Stomach smooth muscle (tissue), 2 donors: ENCODE measurements around the gene ADIPOQ.
"Not testable (repeated sequence)": the region's sequence is repeated elsewhere in the genome, so short reads cannot be mapped to it uniquely, and the experiment has no call there.

Experiments used
- H3K27ac ChIP-seq: one replicate; pipeline ENCODE4 v1.7.0; 2013; ENCODE audit warnings: mild to moderate bottlenecking, low read length, inconsistent platforms
- H3K27me3 ChIP-seq, 2 donors: one replicate each; pipeline ENCODE4 v1.7.0; 2013; ENCODE audit warnings: low read length in 2 of 2; ENCODE audit not compliant: insufficient read depth in 2 of 2, control insufficient read depth in 1 of 2
- H3K36me3 ChIP-seq, 2 donors: one replicate each; pipeline ENCODE4 v1.7.0; 2013; ENCODE audit warnings: low read length in 2 of 2; ENCODE audit not compliant: control insufficient read depth in 2 of 2, insufficient read depth in 2 of 2
- H3K4me1 ChIP-seq: one replicate; pipeline ENCODE4 v1.7.0; 2013; ENCODE audit warnings: low read length; ENCODE audit not compliant: control insufficient read depth, insufficient read depth
- H3K4me3 ChIP-seq, 2 donors: one replicate each; pipeline ENCODE4 v1.7.0; 2013; ENCODE audit warnings: low read length in 2 of 2
- H3K9ac ChIP-seq, 2 donors: one replicate each; pipeline ENCODE4 v1.7.0; 2013; ENCODE audit warnings: low read length in 2 of 2, mild to moderate bottlenecking in 1 of 2
- H3K9me3 ChIP-seq, 2 donors: one replicate each; pipeline ENCODE4 v1.7.0; 2013; ENCODE audit warnings: low read length in 2 of 2; ENCODE audit not compliant: control insufficient read depth in 2 of 2
- donor health status: healthy.
- donor health status: Pancreatic carcinoma.

The ADIPOQ gene

GRCh38 chr3:186886202-186886981, 43.9 kb downstream of the ADIPOQ start:
- Histone ChIP-seq H3K27ac (no peak overlapping the region), H3K4me1 (no peaks in the 10 kb centered on the region), H3K9me3 (no peaks in the 10 kb centered on the region), H3K9ac (no peak overlapping the region), H3K4me3 (no peak overlapping the region), H3K36me3 (no peaks in the 10 kb centered on the region), H3K27me3 (no peaks in the 10 kb centered on the region)

DNA sequence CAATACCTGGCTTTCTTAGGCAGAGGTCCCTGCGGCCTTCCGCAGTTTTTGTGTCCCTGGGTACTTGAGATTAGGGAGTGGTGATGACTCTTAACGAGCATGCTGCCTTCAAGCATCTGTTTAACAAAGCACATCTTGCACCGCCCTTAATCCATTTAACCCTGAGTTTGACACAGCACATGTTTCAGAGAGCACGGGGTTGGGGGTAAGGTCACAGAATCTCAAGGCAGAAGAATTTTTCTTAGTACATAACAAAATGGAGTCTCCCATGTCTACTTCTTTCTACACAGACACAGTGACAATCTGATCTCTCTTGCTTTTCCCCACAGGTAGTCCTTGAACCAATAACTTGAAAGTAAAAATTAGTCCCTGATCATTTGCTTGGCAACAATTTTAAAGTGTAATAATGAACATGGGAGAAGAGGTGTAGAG, 45.0 kb downstream of the ADIPOQ start:
- not testable (repeated sequence) for H3K27ac ChIP-seq

DNA sequence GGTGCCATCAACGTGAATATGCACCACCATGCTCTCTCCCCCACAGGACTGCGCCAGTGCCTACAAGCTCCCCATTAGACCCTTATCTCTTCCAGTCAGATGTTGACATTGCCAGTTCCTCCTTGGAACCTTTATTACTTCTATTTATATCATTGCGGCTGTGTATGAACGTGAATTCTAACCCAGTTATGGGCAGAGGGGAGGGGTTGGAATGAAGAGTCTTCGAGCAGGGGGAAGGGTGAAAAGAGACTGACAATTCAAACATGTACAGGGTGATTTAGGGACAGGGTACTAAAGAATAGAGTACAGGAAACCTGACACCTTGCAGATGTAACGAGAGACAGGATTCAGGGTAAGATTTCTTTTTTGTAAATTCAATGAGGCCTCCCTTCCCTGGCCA, 46.1 kb downstream of the ADIPOQ start:
- Histone ChIP-seq H3K4me3 (no peak overlapping the region), H3K9me3 (no peaks in the 10 kb centered on the region), H3K27ac (no peak overlapping the region)

More for the DNA sequence above, 45.0 kb downstream of the ADIPOQ start:
- not testable (repeated sequence) for H3K36me3 ChIP-seq, H3K4me1 ChIP-seq, H3K9ac ChIP-seq, H3K9me3 ChIP-seq, H3K4me3 ChIP-seq, H3K27me3 ChIP-seq

DNA sequence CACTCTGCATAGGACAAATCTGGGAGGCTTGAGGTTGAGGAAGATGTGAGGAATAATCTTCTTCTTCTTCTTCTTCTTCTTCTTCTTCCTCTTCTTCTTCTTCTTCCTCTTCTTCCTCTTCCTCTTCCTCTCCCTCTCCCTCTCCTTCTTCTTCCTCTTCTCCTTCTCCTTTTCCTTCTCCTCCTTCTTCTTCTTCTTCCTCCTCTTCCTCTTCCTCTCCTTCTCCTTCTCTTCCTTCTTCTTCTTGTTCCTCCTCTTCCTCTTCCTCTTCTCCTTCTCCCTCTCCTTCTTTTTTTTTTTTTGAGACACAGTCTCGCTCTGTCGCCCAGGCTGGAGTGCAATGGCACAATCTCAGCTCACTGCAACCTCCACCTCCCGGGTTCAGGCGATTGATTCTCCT, 47.2 kb downstream of the ADIPOQ start:
- H3K36me3 ChIP-seq, H3K27me3 ChIP-seq, H3K4me3 ChIP-seq, H3K27ac ChIP-seq, H3K4me1 ChIP-seq, H3K9me3 ChIP-seq, H3K9ac ChIP-seq: not testable (repeated sequence)

More for the DNA sequence above, 46.1 kb downstream of the ADIPOQ start:
- Histone ChIP-seq H3K9ac (no peak overlapping the region), H3K4me1 (no peaks in the 10 kb centered on the region), H3K27me3 (no peaks in the 10 kb centered on the region), H3K36me3 (no peaks in the 10 kb centered on the region)

GRCh38 chr3:186890911-186891310, 48.4 kb downstream of the ADIPOQ start:
- Histone ChIP-seq H3K27me3 (no peaks in the 10 kb centered on the region), H3K9ac (no peak overlapping the region), H3K27ac (no peak overlapping the region), H3K36me3 (no peaks in the 10 kb centered on the region), H3K9me3 (no peaks in the 10 kb centered on the region), H3K4me3 (no peak overlapping the region), H3K4me1 (no peaks in the 10 kb centered on the region)

- not testable (repeated sequence) for H3K36me3 ChIP-seq, H3K27me3 ChIP-seq, H3K9me3 ChIP-seq, H3K4me3 ChIP-seq, H3K4me1 ChIP-seq, H3K27ac ChIP-seq, H3K9ac ChIP-seq
These were observed 50.6 kb downstream of the ADIPOQ start for GRCh38 chr3:186893071-186893470.

DNA sequence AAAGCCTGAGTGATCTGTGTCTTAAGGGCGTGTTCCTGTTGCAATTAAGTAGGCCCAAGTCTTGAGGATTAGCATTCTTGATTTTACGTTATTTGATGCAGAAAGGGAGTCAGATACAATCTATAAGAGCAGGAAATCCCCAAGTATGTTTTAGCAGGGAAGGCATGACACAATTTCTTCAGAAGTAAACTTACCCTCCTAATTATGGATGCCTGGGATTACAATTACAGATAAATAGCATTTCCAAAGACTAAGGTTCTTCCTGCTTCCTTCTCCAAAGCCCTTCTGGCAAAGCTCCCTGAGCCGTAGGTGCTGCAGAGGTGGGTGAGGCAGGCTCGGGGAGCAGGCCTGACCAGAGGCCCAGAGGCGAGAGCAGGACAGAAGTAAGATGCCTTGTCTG, 52.9 kb downstream of the ADIPOQ start:
- no peak overlapping the region for H3K9ac ChIP-seq
- H3K9me3 ChIP-seq: no peaks in the 10 kb centered on the region
- no peak overlapping the region for H3K4me3 ChIP-seq
- H3K27me3 ChIP-seq: no peaks in the 10 kb centered on the region
- no peaks in the 10 kb centered on the region for H3K36me3 ChIP-seq
- H3K4me1 ChIP-seq: no peaks in the 10 kb centered on the region
- H3K27ac ChIP-seq: no peak overlapping the region

DNA sequence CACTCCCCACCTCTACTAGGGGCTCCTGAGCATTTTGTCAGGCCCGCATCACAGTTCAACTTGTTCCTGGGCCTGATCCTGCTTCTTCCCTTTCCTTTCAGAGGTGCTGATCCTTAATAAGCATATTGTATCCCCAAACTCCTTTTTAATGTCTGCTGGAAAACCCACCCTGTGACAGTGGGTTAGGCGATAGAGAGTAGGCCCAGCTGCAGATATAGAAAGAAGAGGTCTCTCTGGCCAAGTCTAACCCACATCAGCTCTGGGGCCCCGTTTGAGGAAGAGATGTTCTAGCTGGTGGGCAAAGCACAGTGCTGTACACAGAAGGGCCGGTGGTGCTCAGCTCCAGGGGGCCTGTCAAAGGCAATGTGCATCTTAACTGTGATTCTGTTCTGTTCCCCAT, 53.5 kb downstream of the ADIPOQ start:
- Histone ChIP-seq H3K27me3 (no peaks in the 10 kb centered on the region), H3K36me3 (no peaks in the 10 kb centered on the region), H3K9me3 (no peaks in the 10 kb centered on the region), H3K27ac (no peak overlapping the region), H3K4me1 (no peaks in the 10 kb centered on the region), H3K9ac (no peak overlapping the region), H3K4me3 (no peak overlapping the region)

GRCh38 chr3:186896875-186897274, 54.4 kb downstream of the ADIPOQ start:
- H3K4me3 ChIP-seq: no peak overlapping the region
- H3K27me3 ChIP-seq: no peaks in the 10 kb centered on the region
- H3K27ac ChIP-seq: no peak overlapping the region
- no peaks in the 10 kb centered on the region for H3K9me3 ChIP-seq
- no peaks in the 10 kb centered on the region for H3K36me3 ChIP-seq
- H3K4me1 ChIP-seq: no peaks in the 10 kb centered on the region
- no peak overlapping the region for H3K9ac ChIP-seq

- Histone ChIP-seq H3K9ac (no peak overlapping the region), H3K4me3 (no peak overlapping the region), H3K4me1 (no peaks in the 10 kb centered on the region), H3K27ac (no peak overlapping the region), H3K9me3 (no peaks in the 10 kb centered on the region), H3K36me3 (no peaks in the 10 kb centered on the region), H3K27me3 (no peaks in the 10 kb centered on the region)
These were observed 58.7 kb downstream of the ADIPOQ start for GRCh38 chr3:186901135-186901734.

DNA sequence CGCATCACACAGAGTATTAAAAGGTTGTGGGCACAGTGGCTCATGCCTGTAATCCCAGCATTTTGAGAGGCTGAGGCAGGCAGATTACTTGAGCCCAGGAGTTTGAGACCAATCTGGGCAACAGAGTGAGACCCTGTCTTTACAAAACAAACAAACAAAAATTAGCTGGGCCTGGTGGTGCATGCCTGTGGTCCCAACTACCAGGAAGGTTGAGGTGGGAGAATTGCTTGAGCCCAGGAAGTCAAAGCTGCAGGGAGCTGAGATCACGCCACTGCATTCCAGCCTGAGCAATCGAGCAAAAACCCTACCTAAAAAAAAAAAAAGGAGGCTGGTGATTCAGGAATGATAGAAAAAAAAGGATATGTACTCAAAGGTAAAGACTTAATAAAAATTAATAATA, 59.6 kb downstream of the ADIPOQ start:
- no peaks in the 10 kb centered on the region for H3K36me3 ChIP-seq
- no peaks in the 10 kb centered on the region for H3K9me3 ChIP-seq
- no peak overlapping the region for H3K4me3 ChIP-seq

More for the DNA sequence above, 59.6 kb downstream of the ADIPOQ start:
- no peaks in the 10 kb centered on the region for H3K27me3 ChIP-seq
- H3K9ac ChIP-seq: no peak overlapping the region
- no peaks in the 10 kb centered on the region for H3K4me1 ChIP-seq
- no peak overlapping the region for H3K27ac ChIP-seq
